Mucosa of descending colon (tissue), 3 donors: Measurements from ENCODE around the gene CEP63. TPM values are rescaled to one million over a fixed set of nuclear protein-coding genes. Genes with fewer than 3 reads are reported as not detected.

Experiments used
- ATAC-seq: fragments of 200-7000 bp; cut with Tn5 transposase; one replicate; pipeline ENCODE4 v1.9.1; 2020; ENCODE audit warnings: mild to moderate bottlenecking, moderate library complexity
- DNase-seq, 3 donors: peaks; one replicate each; pipeline ENCODE4 v3.0.0-alpha.2; 2020
- H3K36me3 ChIP-seq: fragments of 200-600 bp; one replicate; pipeline ENCODE4 v1.8.0; 2021; ENCODE audit warnings: low read depth, mild to moderate bottlenecking
- H3K4me1 ChIP-seq: fragments of 200-600 bp; one replicate; pipeline ENCODE4 v1.8.0; 2021; ENCODE audit warnings: low read depth, mild to moderate bottlenecking
- H3K4me3 ChIP-seq: fragments of 200-600 bp; one replicate; pipeline ENCODE4 v1.8.0; 2021; ENCODE audit warnings: mild to moderate bottlenecking
- H3K9me3 ChIP-seq: fragments of 200-600 bp; one replicate; pipeline ENCODE4 v1.8.0; 2021; ENCODE audit warnings: mild to moderate bottlenecking
- CTCF ChIP-seq: fragments of 200-600 bp; IDR thresholded peaks from one replicate; pipeline ENCODE4 v1.8.0; 2022; ENCODE audit warnings: antibody characterized with exemption, mild to moderate bottlenecking
- intact Hi-C, 2 donors: fragments of 100-400 bp; cut with DNase I in 1 of 2; cut with micrococcal nuclease in 1 of 2; formaldehyde crosslinking; loops; one replicate each; pipeline versions ENCODE4 v1.11.0 to v1.11.1; 2022; cut with DNase I, micrococcal nuclease
- total RNA-seq, 3 donors: library from RNA; stranded (reverse); fragmentation: NEBNext Ultra II Directional in 2 of 3; extraction: Animal tissue kit (Norgen Biotek cat#: 25700) in 2 of 3; gene quantifications; one replicate each; pipeline versions ENCODE4 v1.2.1 to v1.2.4, GENCODE V29; 2021 to 2023
- donor health status: DM: no; HTN: no; CAD: no; lungs with moderate emphysema.
- donor health status: DM: no; HTN: no; CAD: no.
- donor health status: DM: no; HTN: yes; CAD: no.

Gene CEP63
- total RNA-seq, 3 donors from 2014 or later: 19.8 to 34.2 (median 19.8) TPM

- ATAC-seq (no peak), DNase-seq (no peak)
- peaks cover 4% of the 10 kb centered on the region for H3K36me3 ChIP-seq
- H3K9me3 ChIP-seq: no peaks in the 10 kb centered on the region
- peaks cover 25% of the 10 kb centered on the region for H3K4me1 ChIP-seq
- intact Hi-C loops: no loop called here
- TF ChIP-seq CTCF: no peak
- H3K4me3 ChIP-seq: no peak overlapping the region
Measured at GRCh38 chr3:134483195-134483900, 2.5 kb upstream of the CEP63 start.

- peak; percentile 1 for ATAC-seq
- Histone ChIP-seq H3K4me1 (peaks cover 25% of the 10 kb centered on the region), H3K9me3 (no peaks in the 10 kb centered on the region), H3K4me3 (peak overlapping the region; percentile 81), H3K36me3 (peaks cover 4% of the 10 kb centered on the region)
- peak in 2 of 3 donors; percentile 42 to 95 for DNase-seq
- TF ChIP-seq CTCF: no peak
- intact Hi-C loops: no loop called here
Measured at GRCh38 chr3:134485075-134485717, 661 bp upstream of the CEP63 start.

- peak; percentile 8 for ATAC-seq
- Histone ChIP-seq H3K36me3 (peaks cover 4% of the 10 kb centered on the region), H3K4me1 (peaks cover 25% of the 10 kb centered on the region), H3K4me3 (peak overlapping the region; percentile 81), H3K9me3 (no peaks in the 10 kb centered on the region)
- intact Hi-C loops: no loop called here
- no peak for DNase-seq
- TF ChIP-seq CTCF: no peak
Measured at GRCh38 chr3:134486577-134487041, 752 bp downstream of the CEP63 start.

- Histone ChIP-seq H3K4me1 (peaks cover 25% of the 10 kb centered on the region), H3K36me3 (peaks cover 4% of the 10 kb centered on the region), H3K9me3 (no peaks in the 10 kb centered on the region), H3K4me3 (no peak overlapping the region)
- peak in 1 of 3 donors; percentile 42 for DNase-seq
- TF ChIP-seq CTCF: no peak
- intact Hi-C loops: no loop called here
- ATAC-seq: no peak
Measured at GRCh38 chr3:134487406-134487805, 1.5 kb downstream of the CEP63 start.

- Histone ChIP-seq H3K36me3 (no peaks in the 10 kb centered on the region), H3K4me3 (no peak overlapping the region), H3K9me3 (no peaks in the 10 kb centered on the region), H3K4me1 (no peaks in the 10 kb centered on the region)
- TF ChIP-seq CTCF: no peak
- ATAC-seq: no peak
- DNase-seq: no peak
- intact Hi-C loops: no loop called here
Measured at GRCh38 chr3:134494495-134494894, 8.6 kb downstream of the CEP63 start.
